ENCODE results near the gene GEN1.

The GEN1 gene

GRCh38 chr2:17752246-17752645 lies 1.7 kb upstream of the GEN1 start:
- H3K27ac ChIP-seq (ENCODE audit: low read depth, low read length) = peak overlapping the region; percentile 91
- peaks cover 92% of the 10 kb centered on the region for H3K79me2 ChIP-seq (ENCODE audit: insufficient read depth, low read length)
- no peak overlapping the region for H2AFZ ChIP-seq (ENCODE audit: low read depth, low read length, severe bottlenecking)
- H3K27me3 ChIP-seq (ENCODE audit: low read length) = no peaks in the 10 kb centered on the region
- H3K9me2 ChIP-seq (replicated peaks; ENCODE audit: insufficient read depth, low read length) = no peaks in the 10 kb centered on the region
- TF ChIP-seq EZH2phosphoT487 (conservative IDR thresholded peaks at IDR 0.05; ENCODE audit: low read length) (no peak), CTCF (IDR thresholded peaks at IDR 0.05; ENCODE audit: insufficient read depth, low read length, poor library complexity, severe bottlenecking) (no peak)
- peaks cover 31% of the 10 kb centered on the region for H3F3A ChIP-seq (ENCODE audit: insufficient read depth)
- peaks cover 7% of the 10 kb centered on the region; the same call in 1 of the 2 replicates for H3K36me3 ChIP-seq (ENCODE audit: low read length)
- H3K9me3 ChIP-seq (ENCODE audit: insufficient read depth, low read length) = no peaks in the 10 kb centered on the region
- peak overlapping the region; percentile 99 for H3K4me2 ChIP-seq (ENCODE audit: low read depth, low read length, poor library complexity, severe bottlenecking)
- peak overlapping the region; percentile 98 for H3K9ac ChIP-seq (ENCODE audit: low read length)
- H3K4me3 ChIP-seq (ENCODE audit: insufficient read depth, low read length, poor library complexity, severe bottlenecking) = peak overlapping the region; percentile 90
- H4K20me1 ChIP-seq (ENCODE audit: low read depth, low read length) = peaks cover 24% of the 10 kb centered on the region

GRCh38 chr2:17752892-17753802 lies 791 bp upstream of the GEN1 start:
- H3K27ac ChIP-seq (ENCODE audit: low read depth, low read length) = peak overlapping the region; percentile 91
- peak overlapping the region; percentile 98 for H3K9ac ChIP-seq (ENCODE audit: low read length)
- H3K9me3 ChIP-seq (ENCODE audit: insufficient read depth, low read length) = no peaks in the 10 kb centered on the region
- no peaks in the 10 kb centered on the region for H3K9me2 ChIP-seq (replicated peaks; ENCODE audit: insufficient read depth, low read length)
- peaks cover 31% of the 10 kb centered on the region for H3F3A ChIP-seq (ENCODE audit: insufficient read depth)
- peaks cover 9% of the 10 kb centered on the region; the same call in 1 of the 2 replicates for H3K36me3 ChIP-seq (ENCODE audit: low read length)
- H3K79me2 ChIP-seq (ENCODE audit: insufficient read depth, low read length) = peaks cover 95% of the 10 kb centered on the region
- peak overlapping the region; percentile 90 for H3K4me3 ChIP-seq (ENCODE audit: insufficient read depth, low read length, poor library complexity, severe bottlenecking)
- H4K20me1 ChIP-seq (ENCODE audit: low read depth, low read length) = peaks cover 31% of the 10 kb centered on the region
- no peaks in the 10 kb centered on the region for H3K27me3 ChIP-seq (ENCODE audit: low read length)
- H3K4me2 ChIP-seq (ENCODE audit: low read depth, low read length, poor library complexity, severe bottlenecking) = peak overlapping the region; percentile 99
- no peak for TF ChIP-seq CTCF (IDR thresholded peaks at IDR 0.05; ENCODE audit: insufficient read depth, low read length, poor library complexity, severe bottlenecking)
- TF ChIP-seq EZH2phosphoT487 (conservative IDR thresholded peaks at IDR 0.05; ENCODE audit: low read length) = no peak
- H2AFZ ChIP-seq (ENCODE audit: low read depth, low read length, severe bottlenecking) = peak overlapping the region; percentile 36

- Histone ChIP-seq H3K79me2 (ENCODE audit: insufficient read depth, low read length) (peaks cover 95% of the 10 kb centered on the region), H4K20me1 (ENCODE audit: low read depth, low read length) (peaks cover 31% of the 10 kb centered on the region), H3K4me2 (ENCODE audit: low read depth, low read length, poor library complexity, severe bottlenecking) (peak overlapping the region; percentile 99), H3K27ac (ENCODE audit: low read depth, low read length) (peak overlapping the region; percentile 91), H3F3A (ENCODE audit: insufficient read depth) (peaks cover 35% of the 10 kb centered on the region), H3K27me3 (ENCODE audit: low read length) (no peaks in the 10 kb centered on the region), H3K9me2 (replicated peaks; ENCODE audit: insufficient read depth, low read length) (no peaks in the 10 kb centered on the region), H3K9me3 (ENCODE audit: insufficient read depth, low read length) (no peaks in the 10 kb centered on the region), H2AFZ (ENCODE audit: low read depth, low read length, severe bottlenecking) (no peak overlapping the region), H3K9ac (ENCODE audit: low read length) (peak overlapping the region; percentile 98), H3K4me3 (ENCODE audit: insufficient read depth, low read length, poor library complexity, severe bottlenecking) (peak overlapping the region; percentile 90), H3K36me3 (ENCODE audit: low read length) (peaks cover 15% of the 10 kb centered on the region)
- TF ChIP-seq EZH2phosphoT487 (conservative IDR thresholded peaks at IDR 0.05; ENCODE audit: low read length) (no peak), CTCF (IDR thresholded peaks at IDR 0.05; ENCODE audit: insufficient read depth, low read length, poor library complexity, severe bottlenecking) (no peak)
Observed at GRCh38 chr2:17754773-17755425, 961 bp downstream of the GEN1 start.
